ENCODE measurements around the gene WASF3.

Gene WASF3

DNA sequence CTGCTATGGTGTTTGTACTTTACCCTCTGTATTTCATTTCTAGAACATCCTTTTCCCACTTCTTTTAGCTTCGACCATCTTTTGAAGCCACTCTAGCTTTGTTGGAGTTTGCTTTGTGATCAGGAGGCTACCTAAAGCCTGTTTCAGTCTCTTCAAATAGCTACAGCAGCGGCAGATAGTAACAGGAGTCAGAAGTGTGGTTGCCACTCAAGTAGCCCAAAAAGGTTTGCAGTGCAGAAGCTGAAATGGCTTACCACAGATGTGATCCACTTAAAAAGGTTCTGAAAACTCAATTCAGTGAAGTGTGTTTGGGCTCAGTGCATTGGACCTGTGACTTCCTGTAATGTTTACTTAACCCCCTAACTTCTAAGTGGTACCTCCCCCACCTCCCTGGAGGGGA is 26.2 kb downstream of the WASF3 start:
- TF ChIP-seq, protein P1, sequence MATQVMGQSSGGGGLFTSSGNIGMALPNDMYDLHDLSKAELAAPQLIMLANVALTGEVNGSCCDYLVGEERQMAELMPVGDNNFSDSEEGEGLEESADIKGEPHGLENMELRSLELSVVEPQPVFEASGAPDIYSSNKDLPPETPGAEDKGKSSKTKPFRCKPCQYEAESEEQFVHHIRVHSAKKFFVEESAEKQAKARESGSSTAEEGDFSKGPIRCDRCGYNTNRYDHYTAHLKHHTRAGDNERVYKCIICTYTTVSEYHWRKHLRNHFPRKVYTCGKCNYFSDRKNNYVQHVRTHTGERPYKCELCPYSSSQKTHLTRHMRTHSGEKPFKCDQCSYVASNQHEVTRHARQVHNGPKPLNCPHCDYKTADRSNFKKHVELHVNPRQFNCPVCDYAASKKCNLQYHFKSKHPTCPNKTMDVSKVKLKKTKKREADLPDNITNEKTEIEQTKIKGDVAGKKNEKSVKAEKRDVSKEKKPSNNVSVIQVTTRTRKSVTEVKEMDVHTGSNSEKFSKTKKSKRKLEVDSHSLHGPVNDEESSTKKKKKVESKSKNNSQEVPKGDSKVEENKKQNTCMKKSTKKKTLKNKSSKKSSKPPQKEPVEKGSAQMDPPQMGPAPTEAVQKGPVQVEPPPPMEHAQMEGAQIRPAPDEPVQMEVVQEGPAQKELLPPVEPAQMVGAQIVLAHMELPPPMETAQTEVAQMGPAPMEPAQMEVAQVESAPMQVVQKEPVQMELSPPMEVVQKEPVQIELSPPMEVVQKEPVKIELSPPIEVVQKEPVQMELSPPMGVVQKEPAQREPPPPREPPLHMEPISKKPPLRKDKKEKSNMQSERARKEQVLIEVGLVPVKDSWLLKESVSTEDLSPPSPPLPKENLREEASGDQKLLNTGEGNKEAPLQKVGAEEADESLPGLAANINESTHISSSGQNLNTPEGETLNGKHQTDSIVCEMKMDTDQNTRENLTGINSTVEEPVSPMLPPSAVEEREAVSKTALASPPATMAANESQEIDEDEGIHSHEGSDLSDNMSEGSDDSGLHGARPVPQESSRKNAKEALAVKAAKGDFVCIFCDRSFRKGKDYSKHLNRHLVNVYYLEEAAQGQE (IDR thresholded peaks at IDR 0.05; ENCODE audit: insufficient read depth in 1 of 2, low read depth in 2 of 2, low read length in 2 of 2) = no peak
- TF ChIP-seq POLR2AphosphoS5 (IDR thresholded peaks at IDR 0.05; ENCODE audit: low read depth, low read length) (no peak), TAF1 (IDR thresholded peaks at IDR 0.05; ENCODE audit: borderline replicate concordance, insufficient read depth, low read length) (no peak), SIN3A (IDR thresholded peaks at IDR 0.05; ENCODE audit: borderline replicate concordance, insufficient read depth, low read length) (no peak), FOXP2 (optimal IDR thresholded peaks at IDR 0.05; ENCODE audit: borderline replicate concordance, extremely low read depth, extremely low read length, insufficient read depth) (no peak)

DNA sequence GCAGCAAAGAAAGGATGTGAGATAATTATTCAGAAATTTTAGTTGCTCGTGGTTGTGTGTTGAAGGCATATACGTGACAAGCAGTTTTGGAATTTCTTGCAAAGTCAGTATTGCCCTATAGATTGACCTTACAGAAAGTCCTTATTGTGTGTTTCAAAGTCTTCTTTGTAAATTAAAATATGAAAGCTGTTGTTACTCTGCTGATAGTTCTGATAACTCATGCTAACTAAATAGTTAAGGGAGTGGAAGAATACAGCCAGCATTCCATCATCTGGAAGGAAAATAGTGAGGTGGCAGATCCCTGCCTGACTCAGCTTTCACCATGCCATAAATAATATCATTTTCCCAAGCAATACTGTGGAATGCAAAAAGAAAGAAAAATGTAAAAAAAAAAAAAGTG is 27.2 kb downstream of the WASF3 start:
- TF ChIP-seq POLR2AphosphoS5 (IDR thresholded peaks at IDR 0.05; ENCODE audit: low read depth, low read length) (no peak), SIN3A (IDR thresholded peaks at IDR 0.05; ENCODE audit: borderline replicate concordance, insufficient read depth, low read length) (no peak), TAF1 (IDR thresholded peaks at IDR 0.05; ENCODE audit: borderline replicate concordance, insufficient read depth, low read length) (no peak), FOXP2 (optimal IDR thresholded peaks at IDR 0.05; ENCODE audit: borderline replicate concordance, extremely low read depth, extremely low read length, insufficient read depth) (no peak)
- TF ChIP-seq, protein P1 (IDR thresholded peaks at IDR 0.05; ENCODE audit: insufficient read depth in 1 of 2, low read depth in 2 of 2, low read length in 2 of 2) = no peak

- TF ChIP-seq FOXP2 (optimal IDR thresholded peaks at IDR 0.05; ENCODE audit: borderline replicate concordance, extremely low read depth, extremely low read length, insufficient read depth) (no peak), POLR2AphosphoS5 (IDR thresholded peaks at IDR 0.05; ENCODE audit: low read depth, low read length) (no peak), SIN3A (IDR thresholded peaks at IDR 0.05; ENCODE audit: borderline replicate concordance, insufficient read depth, low read length) (no peak)
- TF ChIP-seq, protein P1 (IDR thresholded peaks at IDR 0.05; ENCODE audit: insufficient read depth in 1 of 2, low read depth in 2 of 2, low read length in 2 of 2) = no peak
Measured at GRCh38 chr13:26585136-26585535, 27.7 kb downstream of the WASF3 start.

DNA sequence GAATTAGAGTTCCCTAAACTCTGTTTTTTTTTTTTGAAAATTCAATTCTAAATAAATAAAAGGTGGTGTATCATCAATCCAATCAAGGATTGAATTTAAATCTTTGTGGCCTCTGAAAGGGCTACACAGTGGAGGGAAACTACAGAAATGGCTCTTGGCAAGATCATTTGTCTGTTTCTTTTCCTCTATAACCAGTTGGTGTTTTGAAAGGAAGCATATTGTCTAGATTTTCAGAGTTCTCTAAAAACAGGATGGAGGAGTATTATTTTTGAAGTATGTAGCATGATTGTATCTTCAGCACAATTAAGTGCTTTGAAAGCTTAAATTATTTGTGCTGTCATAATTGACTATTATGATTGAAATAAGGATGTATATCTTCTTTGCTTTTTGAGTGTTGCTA is 29.8 kb downstream of the WASF3 start:
- TF ChIP-seq SIN3A (IDR thresholded peaks at IDR 0.05; ENCODE audit: borderline replicate concordance, insufficient read depth, low read length) (no peak), TAF1 (IDR thresholded peaks at IDR 0.05; ENCODE audit: borderline replicate concordance, insufficient read depth, low read length) (no peak), POLR2AphosphoS5 (IDR thresholded peaks at IDR 0.05; ENCODE audit: low read depth, low read length) (no peak), FOXP2 (optimal IDR thresholded peaks at IDR 0.05; ENCODE audit: borderline replicate concordance, extremely low read depth, extremely low read length, insufficient read depth) (no peak)
- TF ChIP-seq, protein P1 (IDR thresholded peaks at IDR 0.05; ENCODE audit: insufficient read depth in 1 of 2, low read depth in 2 of 2, low read length in 2 of 2) = no peak

DNA sequence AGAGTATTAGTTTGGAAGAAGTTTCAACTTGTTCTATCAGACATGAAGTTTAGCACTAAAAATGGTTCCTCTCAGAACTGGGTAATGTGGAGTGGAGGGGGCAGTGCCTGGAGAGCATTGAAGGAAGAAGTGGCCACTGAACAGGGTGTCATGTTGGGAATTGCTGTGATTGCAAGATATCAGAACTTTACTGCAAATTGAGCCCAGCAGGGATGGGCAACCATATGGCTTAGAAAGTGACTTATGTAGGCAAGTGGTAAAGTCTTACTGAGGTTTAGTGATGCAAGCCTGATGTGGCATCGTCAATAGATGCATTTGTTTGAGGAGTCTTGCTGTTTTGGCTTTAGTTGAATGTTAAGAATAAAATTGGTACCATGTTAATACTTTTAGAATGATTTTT is 31.7 kb downstream of the WASF3 start:
- no peak for TF ChIP-seq FOXP2 (optimal IDR thresholded peaks at IDR 0.05; ENCODE audit: borderline replicate concordance, extremely low read depth, extremely low read length, insufficient read depth)
- no peak for TF ChIP-seq POLR2AphosphoS5 (IDR thresholded peaks at IDR 0.05; ENCODE audit: low read depth, low read length)
- no peak for TF ChIP-seq TAF1 (IDR thresholded peaks at IDR 0.05; ENCODE audit: borderline replicate concordance, insufficient read depth, low read length)
- TF ChIP-seq, protein P1 (IDR thresholded peaks at IDR 0.05; ENCODE audit: insufficient read depth in 1 of 2, low read depth in 2 of 2, low read length in 2 of 2) = no peak
- TF ChIP-seq SIN3A (IDR thresholded peaks at IDR 0.05; ENCODE audit: borderline replicate concordance, insufficient read depth, low read length) = no peak
